NCI-H2107 treated with DMSO at 0.1 percent for 48 hours (cell line): ENCODE data around the gene FAM234B.
A peak's percentile ranks its signal among the peaks of the same experiment; 100 is the strongest.

Experiments
- DNase-seq: peaks from one replicate; lab custom pipeline; 2025; ENCODE audit not compliant: unreplicated experiment; lab: John Stamatoyannopoulos, UW

Gene FAM234B

GRCh38 chr12:13044002-13044905 lies at the start of gene FAM234B:
TSS of gene FAM234B (plus strand) at chr12:13044381. CDS start at chr12:13044404, 23 bp downstream.
- peak; percentile 18 for DNase-seq

GRCh38 chr12:12995088-12995487 lies 49.1 kb upstream of the FAM234B start:
- DNase-seq = no peak

- no peak for DNase-seq
Measured at GRCh38 chr12:12996209-12996608, 48.0 kb upstream of the FAM234B start.

- DNase-seq = no peak
Measured at GRCh38 chr12:12997156-12997555, 47.0 kb upstream of the FAM234B start.

- no peak for DNase-seq
Measured at GRCh38 chr12:12997734-12998133, 46.4 kb upstream of the FAM234B start.

GRCh38 chr12:12998248-12998647 lies 45.9 kb upstream of the FAM234B start:
- DNase-seq = no peak

- DNase-seq = no peak
Measured at GRCh38 chr12:12999271-12999958, 44.8 kb upstream of the FAM234B start.

GRCh38 chr12:12999959-13000615 lies 44.1 kb upstream of the FAM234B start, which contains the start of gene HEBP1:
TSS of gene HEBP1 (minus strand) at chr12:13000265. CDS start at chr12:13000114, 151 bp downstream.
- peak; percentile 60 for DNase-seq

GRCh38 chr12:13000616-13000924 lies 43.6 kb upstream of the FAM234B start:
- peak; percentile 46 for DNase-seq

GRCh38 chr12:13000925-13001774 lies 43.0 kb upstream of the FAM234B start:
- no peak for DNase-seq

- DNase-seq = no peak
Measured at GRCh38 chr12:13001775-13002040, 42.5 kb upstream of the FAM234B start.

- DNase-seq = no peak
Measured at GRCh38 chr12:13002301-13003097, 41.7 kb upstream of the FAM234B start.

- DNase-seq = no peak
Measured at GRCh38 chr12:13004361-13004760, 39.8 kb upstream of the FAM234B start.

GRCh38 chr12:13004986-13005385 lies 39.2 kb upstream of the FAM234B start:
- DNase-seq = no peak

GRCh38 chr12:13005649-13006048 lies 38.5 kb upstream of the FAM234B start:
- DNase-seq = peak; percentile 75

- no peak for DNase-seq
Measured at GRCh38 chr12:13007496-13008233, 36.5 kb upstream of the FAM234B start.

GRCh38 chr12:13008741-13009380 lies 35.3 kb upstream of the FAM234B start:
- DNase-seq = no peak

GRCh38 chr12:13011098-13011497 lies 33.1 kb upstream of the FAM234B start:
- no peak for DNase-seq

- DNase-seq = no peak
Measured at GRCh38 chr12:13022851-13023271, 21.3 kb upstream of the FAM234B start.
